ENCODE measurements around the gene ADAP1. TPM values are rescaled to one million over a fixed set of nuclear protein-coding genes. Genes with fewer than 3 reads are reported as not detected.
"Not testable (repeated sequence)": the region's sequence is repeated elsewhere in the genome, so short reads cannot be mapped to it uniquely, and the experiment has no call there.

Gene ADAP1
- total RNA-seq, 2 donors from 2014 or later: 3.8 to 6.5 TPM

GRCh38 chr7:924541-925231 lies 29.8 kb downstream of the ADAP1 start:
- H3K4me1 ChIP-seq (ENCODE audit: control insufficient read depth, insufficient read depth, low read length): peaks cover 2% of the 10 kb centered on the region
- H3K27me3 ChIP-seq (ENCODE audit: control insufficient read depth, insufficient read depth, low read length, poor library complexity, severe bottlenecking): no peaks in the 10 kb centered on the region
- DNase-seq: no peak
- no peaks in the 10 kb centered on the region for H3K9me3 Mint-ChIP-seq
- 90 to 92% methylated on average over 12 to 24 of the region's 24 CpGs for WGBS, 2 experiments (ENCODE audit: insufficient coverage in 1 of 2, insufficient read length in 1 of 2)
- no peaks in the 10 kb centered on the region for H3K36me3 Mint-ChIP-seq (ENCODE audit: low read depth)
- no peak overlapping the region for H3K27ac ChIP-seq (ENCODE audit: low read depth, low read length)
- no peak overlapping the region for H3K27ac Mint-ChIP-seq
- no peaks in the 10 kb centered on the region for H3K4me1 Mint-ChIP-seq
- no peak overlapping the region for H3K9ac ChIP-seq (ENCODE audit: extremely low read depth, low read length, poor library complexity, severe bottlenecking)
- H3K27me3 Mint-ChIP-seq (ENCODE audit: insufficient read depth): no peaks in the 10 kb centered on the region
- H3K4me3 Mint-ChIP-seq: no peak overlapping the region
- no peaks in the 10 kb centered on the region for H3K36me3 ChIP-seq (ENCODE audit: control insufficient read depth, insufficient read depth, low read length)
- no peak for TF ChIP-seq CTCF (conservative IDR thresholded peaks at IDR 0.05)
- no peaks in the 10 kb centered on the region for H3K9me3 ChIP-seq (ENCODE audit: control insufficient read depth, low read length)
- no peak overlapping the region for H3K4me3 ChIP-seq (ENCODE audit: low read length)

GRCh38 chr7:924042-924441 lies 30.4 kb downstream of the ADAP1 start:
- not testable (repeated sequence) for DNase-seq

GRCh38 chr7:923108-924041 lies 31.1 kb downstream of the ADAP1 start:
- peak overlapping the region; percentile 39 for H3K27ac Mint-ChIP-seq
- DNase-seq: peak; percentile 79
- H3K9me3 Mint-ChIP-seq: no peaks in the 10 kb centered on the region
- no peaks in the 10 kb centered on the region for H3K36me3 Mint-ChIP-seq (ENCODE audit: low read depth)
- no peaks in the 10 kb centered on the region for H3K36me3 ChIP-seq (ENCODE audit: control insufficient read depth, insufficient read depth, low read length)
- TF ChIP-seq CTCF (conservative IDR thresholded peaks at IDR 0.05): no peak
- H3K4me3 ChIP-seq (ENCODE audit: low read length): no peak overlapping the region
- whole genome bisulfite sequencing, 2 experiments (ENCODE audit: insufficient coverage in 1 of 2, insufficient read length in 1 of 2): 82% methylated on average over 28 to 40 of the region's 40 CpGs
- no peaks in the 10 kb centered on the region for H3K27me3 ChIP-seq (ENCODE audit: control insufficient read depth, insufficient read depth, low read length, poor library complexity, severe bottlenecking)
- no peaks in the 10 kb centered on the region for H3K9me3 ChIP-seq (ENCODE audit: control insufficient read depth, low read length)
- H3K9ac ChIP-seq (ENCODE audit: extremely low read depth, low read length, poor library complexity, severe bottlenecking): no peak overlapping the region
- peaks cover 2% of the 10 kb centered on the region for H3K4me1 ChIP-seq (ENCODE audit: control insufficient read depth, insufficient read depth, low read length)
- no peak overlapping the region for H3K4me3 Mint-ChIP-seq
- no peak overlapping the region for H3K27ac ChIP-seq (ENCODE audit: low read depth, low read length)
- no peaks in the 10 kb centered on the region for H3K4me1 Mint-ChIP-seq
- H3K27me3 Mint-ChIP-seq (ENCODE audit: insufficient read depth): no peaks in the 10 kb centered on the region

More at GRCh38 chr7:924042-924441, 30.4 kb downstream of the ADAP1 start:
- WGBS, 2 experiments (ENCODE audit: insufficient coverage in 1 of 2, insufficient read length in 1 of 2): 89% methylated on average over 9 of the region's 25 CpGs; no CpG with 5 or more reads in 1 of the 2 experiments
- not testable (repeated sequence) for H3K4me3 ChIP-seq (ENCODE audit: low read length); H3K9ac ChIP-seq (ENCODE audit: extremely low read depth, low read length, poor library complexity, severe bottlenecking); H3K9me3 Mint-ChIP-seq; H3K27me3 Mint-ChIP-seq (ENCODE audit: insufficient read depth); H3K9me3 ChIP-seq (ENCODE audit: control insufficient read depth, low read length); H3K27ac ChIP-seq (ENCODE audit: low read depth, low read length); H3K4me1 ChIP-seq (ENCODE audit: control insufficient read depth, insufficient read depth, low read length); H3K36me3 Mint-ChIP-seq (ENCODE audit: low read depth); H3K27me3 ChIP-seq (ENCODE audit: control insufficient read depth, insufficient read depth, low read length, poor library complexity, severe bottlenecking); H3K4me1 Mint-ChIP-seq; H3K27ac Mint-ChIP-seq; H3K36me3 ChIP-seq (ENCODE audit: control insufficient read depth, insufficient read depth, low read length); H3K4me3 Mint-ChIP-seq
